A673 (cell line): ENCODE data around the gene GLT1D1.

ENCODE experiments used
- EZH2 ChIP-seq: fragments of 200-600 bp; sonication (generic); IDR thresholded peaks from 2 replicates; pipeline ENCODE4 v1.6.1; 2017; ENCODE audit warnings: borderline replicate concordance, low read depth, mild to moderate bottlenecking, mixed read lengths, antibody characterized with exemption, low read length; ENCODE audit not compliant: poor library complexity, severe bottlenecking
- TF ChIP-seq, protein P1 (sequence below): fragments of 300-800, 200-600 bp; sonication (generic); conservative IDR thresholded peaks from 2 replicates; pipeline ENCODE4 v1.5.1; 2017; ENCODE audit warnings: low read depth, mild to moderate bottlenecking, antibody characterized with exemption, low read length, moderate library complexity, mixed read lengths

DNA sequence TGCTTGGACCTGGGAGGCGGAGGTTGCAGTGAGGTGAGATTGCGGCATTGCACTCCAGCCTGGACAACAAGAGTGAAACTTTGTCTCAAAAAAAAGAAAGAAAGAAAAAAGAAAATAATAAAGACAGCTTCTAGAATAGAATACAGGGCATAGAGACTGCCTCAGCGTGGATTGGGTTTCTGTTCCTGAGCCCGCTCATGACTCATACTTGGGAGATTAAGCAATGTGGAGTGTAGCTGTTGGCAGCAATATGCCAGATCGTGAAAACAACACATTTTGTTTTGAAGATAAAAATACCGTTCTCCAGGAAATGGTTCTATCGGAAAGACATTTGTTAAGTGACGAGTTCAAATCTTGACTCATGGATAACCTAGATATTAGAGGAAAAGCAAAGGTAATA lies 67.2 kb downstream of the GLT1D1 start:
- TF ChIP-seq, protein P1, sequence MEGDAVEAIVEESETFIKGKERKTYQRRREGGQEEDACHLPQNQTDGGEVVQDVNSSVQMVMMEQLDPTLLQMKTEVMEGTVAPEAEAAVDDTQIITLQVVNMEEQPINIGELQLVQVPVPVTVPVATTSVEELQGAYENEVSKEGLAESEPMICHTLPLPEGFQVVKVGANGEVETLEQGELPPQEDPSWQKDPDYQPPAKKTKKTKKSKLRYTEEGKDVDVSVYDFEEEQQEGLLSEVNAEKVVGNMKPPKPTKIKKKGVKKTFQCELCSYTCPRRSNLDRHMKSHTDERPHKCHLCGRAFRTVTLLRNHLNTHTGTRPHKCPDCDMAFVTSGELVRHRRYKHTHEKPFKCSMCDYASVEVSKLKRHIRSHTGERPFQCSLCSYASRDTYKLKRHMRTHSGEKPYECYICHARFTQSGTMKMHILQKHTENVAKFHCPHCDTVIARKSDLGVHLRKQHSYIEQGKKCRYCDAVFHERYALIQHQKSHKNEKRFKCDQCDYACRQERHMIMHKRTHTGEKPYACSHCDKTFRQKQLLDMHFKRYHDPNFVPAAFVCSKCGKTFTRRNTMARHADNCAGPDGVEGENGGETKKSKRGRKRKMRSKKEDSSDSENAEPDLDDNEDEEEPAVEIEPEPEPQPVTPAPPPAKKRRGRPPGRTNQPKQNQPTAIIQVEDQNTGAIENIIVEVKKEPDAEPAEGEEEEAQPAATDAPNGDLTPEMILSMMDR = no peak
- TF ChIP-seq EZH2 = no peak
